NCI-H1436 treated with DMSO at 0.1 percent for 48 hours (cell line): ENCODE results near the gene GPR137C.
A peak's percentile ranks its signal among the peaks of the same experiment; 100 is the strongest.
"Not testable (repeated sequence)": the region's sequence is repeated elsewhere in the genome, so short reads cannot be mapped to it uniquely, and the experiment has no call there.

ENCODE experiments used
- DNase-seq: peaks from one replicate; lab custom pipeline; 2025; lab: John Stamatoyannopoulos, UW

Gene GPR137C

GRCh38 chr14:52563120-52563519 is 10.5 kb downstream of the GPR137C start:
- DNase-seq, result no peak

GRCh38 chr14:52568454-52568853 is 15.8 kb downstream of the GPR137C start:
- DNase-seq, result not testable (repeated sequence)

GRCh38 chr14:52575858-52576257 is 23.2 kb downstream of the GPR137C start:
- DNase-seq, result no peak

- no peak for DNase-seq
These were observed 30.9 kb downstream of the GPR137C start for GRCh38 chr14:52583544-52583943.

- no peak for DNase-seq
These were observed 37.0 kb downstream of the GPR137C start for GRCh38 chr14:52589646-52590045.

- DNase-seq, result no peak
These were observed 37.7 kb downstream of the GPR137C start for GRCh38 chr14:52590318-52590717.

- DNase-seq, result no peak
These were observed 43.7 kb downstream of the GPR137C start for GRCh38 chr14:52596320-52596719.

GRCh38 chr14:52596861-52597260 is 44.2 kb downstream of the GPR137C start:
- DNase-seq, result no peak

GRCh38 chr14:52598568-52598967 is 45.9 kb downstream of the GPR137C start:
- no peak for DNase-seq

GRCh38 chr14:52599974-52600373 is 47.3 kb downstream of the GPR137C start:
- no peak for DNase-seq

GRCh38 chr14:52602131-52602530 is 49.5 kb downstream of the GPR137C start:
- no peak for DNase-seq

- DNase-seq, result no peak
These were observed 54.4 kb downstream of the GPR137C start for GRCh38 chr14:52607061-52607460.

GRCh38 chr14:52609445-52610044 is 56.9 kb downstream of the GPR137C start:
- no peak for DNase-seq

GRCh38 chr14:52610187-52610586 is 57.6 kb downstream of the GPR137C start:
- DNase-seq, result no peak

- no peak for DNase-seq
These were observed 66.0 kb downstream of the GPR137C start for GRCh38 chr14:52618602-52619001.

GRCh38 chr14:52619687-52620086 is 67.1 kb downstream of the GPR137C start:
- DNase-seq, result no peak

GRCh38 chr14:52640137-52640536 is 87.5 kb downstream of the GPR137C start:
- no peak for DNase-seq

- no peak for DNase-seq
These were observed 89.1 kb downstream of the GPR137C start for GRCh38 chr14:52641745-52642144.

GRCh38 chr14:52649511-52649910 is 96.9 kb downstream of the GPR137C start:
- no peak for DNase-seq

- no peak for DNase-seq
These were observed 98.1 kb downstream of the GPR137C start for GRCh38 chr14:52650774-52651173.

- no peak for DNase-seq
These were observed 104.3 kb downstream of the GPR137C start for GRCh38 chr14:52656905-52657304.

- DNase-seq, result no peak
These were observed 107.7 kb downstream of the GPR137C start for GRCh38 chr14:52660325-52660724.

- DNase-seq, result no peak
These were observed 108.2 kb downstream of the GPR137C start for GRCh38 chr14:52660832-52661231.

- peak; percentile 12 for DNase-seq
These were observed 108.7 kb downstream of the GPR137C start for GRCh38 chr14:52661314-52661713.

- DNase-seq, result no peak
These were observed 111.2 kb downstream of the GPR137C start for GRCh38 chr14:52663850-52664249.
